ENCODE data around the gene FAT1.
"Not testable (repeated sequence)": the region's sequence is repeated elsewhere in the genome, so short reads cannot be mapped to it uniquely, and the experiment has no call there.

Gene FAT1

GRCh38 chr4:186659456-186659855 is 64.2 kb downstream of the FAT1 start:
- not testable (repeated sequence) for DNase-seq (ENCODE audit: low read depth in 2 of 2)

DNA sequence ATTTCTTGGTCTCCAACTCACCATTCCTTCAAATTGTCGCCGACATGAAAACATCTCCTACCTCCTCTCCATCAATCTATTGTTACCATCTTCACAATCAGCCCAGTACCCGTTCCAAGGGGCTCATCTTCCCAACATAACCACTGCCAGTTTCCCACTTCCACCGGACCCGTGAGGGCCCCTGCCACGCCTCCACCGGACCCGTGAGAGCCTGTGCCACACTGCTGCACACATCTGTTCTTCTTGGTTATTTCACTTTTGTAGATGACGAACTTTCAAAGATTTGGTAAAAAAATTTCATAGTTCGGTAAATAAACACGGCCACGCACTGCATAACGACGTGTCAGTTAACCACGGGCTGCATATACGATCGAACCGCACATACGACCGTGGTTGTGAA is 65.0 kb downstream of the FAT1 start:
- no peak for DNase-seq (ENCODE audit: low read depth in 2 of 2)

- no peak for DNase-seq (ENCODE audit: low read depth in 2 of 2)
Measured at GRCh38 chr4:186657764-186658163, 65.9 kb downstream of the FAT1 start.

DNA sequence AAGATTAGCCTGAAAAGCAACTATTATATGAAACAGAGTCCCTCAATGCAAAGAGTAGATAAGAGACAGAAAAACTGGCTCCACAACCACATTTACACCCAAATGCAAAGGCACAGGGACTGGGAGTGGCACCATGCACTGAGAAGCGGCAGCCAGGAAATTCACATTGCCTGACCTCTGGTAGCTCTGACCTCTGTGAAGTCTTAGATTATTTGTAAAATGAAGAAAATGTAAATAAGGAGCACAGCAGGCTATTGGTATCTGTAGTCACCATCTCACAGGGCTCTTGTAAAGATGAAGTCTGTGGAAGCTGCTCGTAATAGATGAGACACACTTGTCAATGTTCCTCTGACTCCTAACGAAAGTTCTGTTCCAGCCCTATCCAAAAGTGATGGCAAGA is 69.7 kb downstream of the FAT1 start:
- DNase-seq (ENCODE audit: low read depth in 2 of 2): no peak

- no peak for DNase-seq (ENCODE audit: low read depth in 2 of 2)
Measured at GRCh38 chr4:186651624-186652023, 72.0 kb downstream of the FAT1 start.

DNA sequence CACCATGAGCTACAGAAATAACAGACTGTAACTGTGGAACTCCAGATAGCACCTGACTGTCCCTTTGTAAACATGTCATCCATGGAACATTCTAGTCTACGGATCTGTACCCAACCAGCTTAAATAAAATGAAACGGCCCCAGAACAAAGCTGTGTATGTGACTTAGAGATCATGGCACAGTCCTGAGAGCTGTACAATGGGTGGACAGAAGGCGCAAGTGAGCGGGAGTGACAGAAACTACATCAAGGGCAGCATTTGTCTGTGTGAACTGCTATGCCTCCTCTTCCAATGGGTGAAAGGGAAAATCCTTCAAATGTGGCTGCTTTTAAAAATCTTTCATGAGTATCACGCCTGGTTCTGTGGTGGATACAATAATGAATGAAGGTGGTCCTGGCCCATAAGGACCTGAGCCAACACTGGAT is 72.5 kb downstream of the FAT1 start:
- DNase-seq (ENCODE audit: low read depth in 2 of 2): no peak

DNA sequence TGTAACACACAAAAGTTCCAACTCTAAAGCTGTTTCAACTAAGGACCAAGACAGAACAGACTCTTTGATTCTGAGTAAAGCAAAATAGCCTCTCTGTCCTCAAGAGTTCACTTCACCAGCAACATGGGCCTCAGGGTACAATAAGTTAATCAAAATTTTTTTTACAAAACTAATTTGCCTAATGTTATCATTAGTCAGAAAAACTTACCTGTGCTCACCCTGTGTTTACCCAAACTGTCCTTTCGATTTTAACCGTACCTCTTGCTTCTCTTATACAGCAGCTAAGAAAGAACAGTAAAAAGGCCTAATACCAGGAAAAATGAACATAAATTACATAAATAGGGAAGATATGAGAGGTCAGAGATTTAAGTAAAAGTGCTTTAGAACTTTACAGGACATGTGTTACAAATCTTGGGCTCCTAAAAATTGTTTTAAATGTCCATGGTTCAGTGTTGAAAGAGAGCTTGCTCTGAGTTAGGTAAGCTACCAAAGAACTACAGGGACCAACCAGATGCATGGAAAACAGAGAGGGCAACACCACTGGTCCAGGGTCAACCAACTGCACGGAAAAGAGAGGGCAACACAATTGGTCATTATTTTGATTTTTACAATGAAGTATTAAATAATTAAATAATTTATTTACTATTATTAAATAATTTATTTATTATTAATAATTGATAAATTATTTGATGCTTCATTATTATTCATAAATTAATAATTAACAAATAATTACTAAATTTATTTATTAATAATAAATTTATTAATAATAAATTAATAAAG is 73.1 kb downstream of the FAT1 start:
- DNase-seq (ENCODE audit: low read depth in 2 of 2): no peak

- DNase-seq (ENCODE audit: low read depth in 2 of 2): no peak
Measured at GRCh38 chr4:186647821-186648220, 75.8 kb downstream of the FAT1 start.

DNA sequence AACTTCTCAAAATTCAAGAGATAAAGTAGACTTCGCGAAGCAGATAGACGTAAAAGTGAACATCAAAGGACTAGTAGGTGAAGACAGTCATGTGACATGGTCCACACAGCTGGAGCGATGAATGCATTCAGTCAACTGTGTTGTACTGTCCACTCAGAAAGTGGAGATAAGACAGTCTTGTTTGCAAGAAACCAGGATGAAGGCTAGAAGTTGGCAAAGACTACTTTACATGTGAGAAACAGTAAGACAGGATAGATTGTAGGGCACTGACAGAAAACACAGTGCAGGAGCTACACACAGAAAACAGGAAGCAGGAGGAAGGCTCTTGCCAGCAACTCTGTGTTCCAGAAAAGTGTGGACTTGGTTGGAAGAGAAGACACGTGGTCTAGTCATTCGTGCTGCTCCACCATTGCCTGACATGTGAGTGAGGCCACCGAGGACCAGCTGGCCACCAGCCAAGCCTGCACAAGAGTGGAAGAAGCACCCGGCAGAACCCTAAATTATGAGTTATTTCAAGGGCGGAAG is 78.9 kb downstream of the FAT1 start:
- no peak for DNase-seq (ENCODE audit: low read depth in 2 of 2)

DNA sequence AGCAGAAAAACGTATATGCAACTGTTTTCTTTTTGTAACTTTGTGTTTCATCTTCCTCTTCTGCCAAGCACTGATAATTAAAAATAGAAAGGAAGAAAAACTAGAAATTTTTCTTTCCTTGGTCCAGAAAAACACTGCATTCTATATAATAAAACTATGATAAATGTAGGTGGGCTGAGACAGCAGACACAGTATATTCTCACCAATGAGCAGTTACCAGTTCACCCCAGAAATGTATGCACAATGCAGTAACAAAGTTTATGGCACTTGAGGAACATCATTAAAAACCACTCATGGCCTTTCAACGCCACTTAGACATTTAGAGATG is 79.4 kb downstream of the FAT1 start:
- DNase-seq (ENCODE audit: low read depth in 2 of 2): no peak

DNA sequence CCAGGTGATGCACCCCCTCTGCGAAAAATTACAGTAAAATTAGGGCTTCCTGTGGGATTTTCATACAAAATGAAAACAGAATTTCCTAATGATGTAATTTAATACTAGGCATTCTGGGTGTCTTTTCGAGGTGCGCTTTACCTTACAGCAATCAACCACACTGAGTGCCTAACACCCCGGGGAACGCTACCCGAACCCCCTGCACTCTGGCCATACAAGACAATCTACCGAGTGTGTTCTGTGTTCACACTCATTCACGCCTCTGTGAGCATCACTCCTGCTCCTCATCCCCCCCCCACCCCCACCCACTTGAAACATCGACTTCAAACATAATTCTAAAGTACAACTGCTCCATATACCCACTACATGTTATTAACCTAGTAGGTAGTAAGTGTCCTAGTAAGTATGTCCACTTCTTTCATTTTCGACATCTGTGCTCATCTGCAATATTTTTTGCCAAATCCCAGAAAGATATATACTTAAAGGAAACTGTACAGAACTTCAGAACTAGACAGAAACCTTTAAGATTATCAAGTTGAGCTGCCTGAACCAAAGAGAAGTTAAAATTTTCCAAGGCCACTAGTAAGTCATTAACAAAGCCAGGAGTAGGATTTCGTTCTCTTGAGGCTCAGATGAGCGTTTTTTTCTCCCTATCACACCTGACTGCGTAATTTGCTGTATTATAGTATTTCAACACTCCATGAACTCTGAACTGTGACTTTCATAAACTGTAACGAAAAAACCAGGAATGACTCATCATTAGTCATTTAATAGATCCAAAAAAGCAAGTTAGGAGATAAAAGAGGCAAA is 80.0 kb downstream of the FAT1 start:
- no peak for DNase-seq (ENCODE audit: low read depth in 2 of 2)

DNA sequence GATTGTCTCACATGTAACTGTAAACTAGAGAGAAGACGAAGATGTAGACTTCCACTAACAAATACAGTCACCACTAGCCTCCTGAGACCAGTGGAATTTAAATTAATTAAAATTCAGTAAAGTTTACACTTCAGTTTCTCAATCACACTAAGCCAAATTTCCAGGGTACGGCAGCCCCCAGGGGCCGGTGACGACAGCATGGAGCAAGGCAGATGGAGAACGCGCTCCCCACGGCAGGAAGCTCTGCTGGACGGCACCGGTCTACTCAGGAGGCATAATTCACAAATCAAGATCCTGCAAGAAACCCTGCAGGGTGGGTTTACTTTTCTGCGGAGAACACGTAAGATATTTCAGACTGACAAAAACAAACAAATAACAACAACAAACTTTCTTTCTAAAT is 80.7 kb downstream of the FAT1 start:
- no peak for DNase-seq (ENCODE audit: low read depth in 2 of 2)

- DNase-seq (ENCODE audit: low read depth in 2 of 2): no peak
Measured at GRCh38 chr4:186642530-186642929, 81.1 kb downstream of the FAT1 start.

DNA sequence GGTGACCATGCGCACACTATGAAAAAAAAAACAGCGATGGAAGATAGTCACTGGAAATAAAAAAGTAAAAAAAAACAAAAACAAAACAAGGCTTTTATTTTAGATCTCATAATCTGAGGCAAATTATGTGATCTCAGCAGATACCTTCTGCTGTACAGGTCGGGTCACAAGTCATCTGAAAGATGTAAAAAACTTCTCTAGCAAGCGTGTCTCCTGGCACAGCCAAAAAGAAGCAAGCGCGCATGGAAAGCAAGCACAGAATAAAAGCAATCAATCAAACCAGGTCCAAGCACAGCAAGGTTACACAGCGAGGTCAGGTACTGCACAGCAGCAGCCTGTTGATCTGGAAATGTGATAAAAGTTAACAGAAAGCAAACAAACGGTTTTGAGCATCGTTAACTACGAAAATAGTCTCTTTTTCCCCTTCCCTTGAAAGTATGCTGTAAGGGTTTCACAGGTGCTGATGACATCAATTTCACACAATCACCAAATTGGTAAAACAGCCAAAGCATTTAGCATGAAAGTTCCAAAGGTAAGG is 89.0 kb downstream of the FAT1 start:
- DNase-seq (ENCODE audit: low read depth in 2 of 2): no peak

- no peak for DNase-seq (ENCODE audit: low read depth in 2 of 2)
Measured at GRCh38 chr4:186633844-186634243, 89.8 kb downstream of the FAT1 start.

DNA sequence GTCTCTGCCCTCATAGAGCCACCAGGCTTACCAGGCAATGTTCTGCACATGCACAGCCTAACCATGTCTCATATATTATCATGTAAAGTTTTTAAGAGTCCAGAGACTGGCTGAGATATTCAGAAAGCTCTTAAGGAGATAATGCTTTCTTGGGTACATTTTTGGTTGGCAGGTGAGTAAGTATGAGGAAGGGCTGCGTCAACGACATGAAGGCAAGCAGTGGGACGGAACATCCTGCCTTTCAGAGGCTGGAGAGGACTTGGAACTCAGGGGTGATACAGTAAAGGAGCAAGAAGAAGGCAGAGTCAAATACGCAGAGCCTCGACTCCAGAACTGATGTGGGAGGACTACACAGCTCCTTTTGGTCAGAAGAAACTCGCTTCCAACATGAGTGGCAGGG is 93.5 kb downstream of the FAT1 start:
- DNase-seq (ENCODE audit: low read depth in 2 of 2): no peak

- DNase-seq (ENCODE audit: low read depth in 2 of 2): no peak
Measured at GRCh38 chr4:186628058-186628711, 95.5 kb downstream of the FAT1 start.

GRCh38 chr4:186627226-186627865 is 96.3 kb downstream of the FAT1 start:
- no peak for DNase-seq (ENCODE audit: low read depth in 2 of 2)

GRCh38 chr4:186624951-186625350 is 98.7 kb downstream of the FAT1 start:
- DNase-seq (ENCODE audit: low read depth in 2 of 2): no peak

GRCh38 chr4:186623546-186623945 is 100.1 kb downstream of the FAT1 start:
- DNase-seq (ENCODE audit: low read depth in 2 of 2): no peak

DNA sequence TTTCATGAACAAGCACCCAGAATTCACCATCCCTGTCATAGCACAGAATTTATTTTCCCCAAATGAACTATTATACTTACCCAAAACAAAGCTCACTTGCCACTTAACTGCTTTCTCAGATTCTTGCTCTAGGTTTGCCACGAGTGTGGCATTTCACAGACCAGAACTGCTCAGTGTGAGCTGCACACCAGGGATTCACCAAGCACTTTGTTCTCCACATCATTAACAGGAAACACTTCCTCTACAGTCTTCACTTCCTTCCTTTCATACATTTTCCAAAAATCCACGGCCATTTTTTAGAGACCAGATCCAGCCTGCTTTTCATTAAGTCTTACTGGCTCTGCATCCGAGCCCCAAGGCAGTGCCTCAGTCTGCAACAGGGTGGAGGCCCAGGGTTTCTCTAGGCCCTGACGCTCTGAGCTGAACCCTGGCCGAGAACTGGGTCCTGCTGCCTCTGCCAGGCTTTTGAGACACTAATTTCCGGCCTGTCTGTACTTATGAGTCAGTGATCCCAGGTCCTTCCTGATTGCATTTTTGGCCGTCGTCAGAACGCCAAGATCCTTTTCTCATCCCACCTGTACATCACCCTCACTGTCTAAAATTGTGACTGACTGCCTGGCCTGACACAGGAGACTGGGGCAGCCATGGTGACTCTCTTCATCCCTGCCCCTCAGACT is 100.7 kb downstream of the FAT1 start:
- DNase-seq (ENCODE audit: low read depth in 2 of 2): no peak
